Breast epithelium (tissue), 3 donors: ENCODE data around the gene GDPD5.

Experiments used
- CTCF ChIP-seq, 3 donors: fragments of 450-650 bp; IDR thresholded peaks; one replicate each; pipeline ENCODE4 v1.5.1; 2016 to 2017; ENCODE audit warnings: antibody characterized with exemption in 3 of 3, mild to moderate bottlenecking in 3 of 3, moderate library complexity in 3 of 3
- POLR2A ChIP-seq: fragments of 450-650 bp; IDR thresholded peaks from one replicate; pipeline ENCODE4 v1.6.1; 2016; ENCODE audit warnings: antibody characterized with exemption, mild to moderate bottlenecking, moderate library complexity

- TF ChIP-seq CTCF (IDR thresholded peaks at IDR 0.05), result no peak
- TF ChIP-seq POLR2A, result no peak
Observed at GRCh38 chr11:75440960-75441803, 84.6 kb downstream of the GDPD5 start.
